ENCODE measurements around the gene WBP2NL. TPM values are rescaled to one million over a fixed set of nuclear protein-coding genes. Genes with fewer than 3 reads are reported as not detected.

WBP2NL gene
- total and polyA plus RNA-seq, 4 experiments from 2014 or later: 0.49 to 5.4 (median 2.1) TPM

- Mint-ChIP-seq H3K27ac (peak overlapping the region in 2 of 7 donors; percentile 27 to 31), H3K36me3 (peaks cover 29 to 52% of the 10 kb centered on the region in 2 donors), H3K4me1 (peaks cover 9 to 34% (median 19%) of the 10 kb centered on the region in 4 donors), H3K27me3 (no peaks in the 10 kb centered on the region), H3K9me3 (no peaks in the 10 kb centered on the region), H3K4me3 (no peak overlapping the region)
- no peaks in the 10 kb centered on the region for H3K27me3 ChIP-seq (ENCODE audit: insufficient read depth, low read length)
- H3K4me1 ChIP-seq (ENCODE audit: insufficient read depth, low read length): peaks cover 13% of the 10 kb centered on the region
- ChIA-PET POLR2A (ENCODE audit: partially characterized antibody) (interaction anchor here (1.5 kb wide), 1 partner anchor 14 kb away, joined by 3 read pairs; no protein-coding TSS in a partner anchor), CTCF (ENCODE audit: partially characterized antibody) (no interaction called here)
- no peak overlapping the region for H3K27ac ChIP-seq (ENCODE audit: low read depth, low read length)
- H3K36me3 ChIP-seq (ENCODE audit: insufficient read depth, low read length): peaks cover 20% of the 10 kb centered on the region
- no peak overlapping the region for H3K4me3 ChIP-seq (ENCODE audit: low read length in 2 of 2)
- peak in 1 of 5 donors; percentile 33 for DNase-seq
- intact Hi-C loops (cut with micrococcal nuclease): no loop called here
- no peaks in the 10 kb centered on the region for H3K9me3 ChIP-seq (ENCODE audit: control insufficient read depth in 1 of 2, low read length in 2 of 2)
These were observed 67.7 kb downstream of the WBP2NL start for GRCh38 chr22:42066126-42066761.

GRCh38 chr22:42066937-42067336 lies 68.3 kb downstream of the WBP2NL start:
- POLR2A ChIA-PET (ENCODE audit: partially characterized antibody): interaction anchor here (1.5 kb wide), 1 partner anchor 13 kb away, joined by 3 read pairs; no protein-coding TSS in a partner anchor
- H3K36me3 ChIP-seq (ENCODE audit: insufficient read depth, low read length): peaks cover 18% of the 10 kb centered on the region

GRCh38 chr22:42067671-42068251 lies 69.2 kb downstream of the WBP2NL start:
- no peaks in the 10 kb centered on the region for H3K27me3 Mint-ChIP-seq
- peak overlapping the region in 2 of 7 donors; percentile 5 to 30 for H3K27ac Mint-ChIP-seq
- peaks cover 21 to 45% of the 10 kb centered on the region in 2 donors for H3K36me3 Mint-ChIP-seq
- Histone ChIP-seq H3K27ac (ENCODE audit: low read depth, low read length) (no peak overlapping the region), H3K27me3 (ENCODE audit: insufficient read depth, low read length) (no peaks in the 10 kb centered on the region), H3K36me3 (ENCODE audit: insufficient read depth, low read length) (peaks cover 14% of the 10 kb centered on the region), H3K4me1 (ENCODE audit: insufficient read depth, low read length) (peaks cover 20% of the 10 kb centered on the region), H3K4me3 (ENCODE audit: low read length in 2 of 2) (no peak overlapping the region), H3K9me3 (ENCODE audit: control insufficient read depth in 1 of 2, low read length in 2 of 2) (no peaks in the 10 kb centered on the region)
- peaks cover 16 to 45% (median 28%) of the 10 kb centered on the region in 4 donors for H3K4me1 Mint-ChIP-seq
- H3K9me3 Mint-ChIP-seq: no peaks in the 10 kb centered on the region
- intact Hi-C loops (cut with micrococcal nuclease): no loop called here
- CTCF ChIA-PET (ENCODE audit: partially characterized antibody): no interaction called here
- peak in 1 of 5 donors; percentile 3 for DNase-seq
- H3K4me3 Mint-ChIP-seq: no peak overlapping the region
- POLR2A ChIA-PET (ENCODE audit: partially characterized antibody): interaction anchor here (1.5 to 4.3 kb wide), 2 partner anchors 12 to 23 kb away, joined by 3 to 39 read pairs; partner anchors contain the start of gene NDUFA6

More at GRCh38 chr22:42066937-42067336, 68.3 kb downstream of the WBP2NL start:
- Mint-ChIP-seq H3K27me3 (no peaks in the 10 kb centered on the region), H3K27ac (no peak overlapping the region), H3K36me3 (peaks cover 25 to 50% of the 10 kb centered on the region in 2 donors), H3K4me1 (peaks cover 14 to 40% (median 24%) of the 10 kb centered on the region in 4 donors), H3K9me3 (no peaks in the 10 kb centered on the region), H3K4me3 (no peak overlapping the region)
- Histone ChIP-seq H3K9me3 (ENCODE audit: control insufficient read depth in 1 of 2, low read length in 2 of 2) (no peaks in the 10 kb centered on the region), H3K4me1 (ENCODE audit: insufficient read depth, low read length) (peaks cover 20% of the 10 kb centered on the region), H3K4me3 (ENCODE audit: low read length in 2 of 2) (no peak overlapping the region), H3K27me3 (ENCODE audit: insufficient read depth, low read length) (no peaks in the 10 kb centered on the region), H3K27ac (ENCODE audit: low read depth, low read length) (no peak overlapping the region)
- intact Hi-C loops (cut with micrococcal nuclease): no loop called here
- DNase-seq: peak in 1 of 5 donors; percentile 30
- CTCF ChIA-PET (ENCODE audit: partially characterized antibody): no interaction called here

- Histone ChIP-seq H3K27me3 (ENCODE audit: insufficient read depth, low read length) (no peaks in the 10 kb centered on the region), H3K27ac (ENCODE audit: low read depth, low read length) (no peak overlapping the region)
- H3K27ac Mint-ChIP-seq: peak overlapping the region in 4 of 7 donors; percentile 10 to 94 (median 40)
These were observed 69.7 kb downstream of the WBP2NL start for GRCh38 chr22:42068291-42068690.

DNA sequence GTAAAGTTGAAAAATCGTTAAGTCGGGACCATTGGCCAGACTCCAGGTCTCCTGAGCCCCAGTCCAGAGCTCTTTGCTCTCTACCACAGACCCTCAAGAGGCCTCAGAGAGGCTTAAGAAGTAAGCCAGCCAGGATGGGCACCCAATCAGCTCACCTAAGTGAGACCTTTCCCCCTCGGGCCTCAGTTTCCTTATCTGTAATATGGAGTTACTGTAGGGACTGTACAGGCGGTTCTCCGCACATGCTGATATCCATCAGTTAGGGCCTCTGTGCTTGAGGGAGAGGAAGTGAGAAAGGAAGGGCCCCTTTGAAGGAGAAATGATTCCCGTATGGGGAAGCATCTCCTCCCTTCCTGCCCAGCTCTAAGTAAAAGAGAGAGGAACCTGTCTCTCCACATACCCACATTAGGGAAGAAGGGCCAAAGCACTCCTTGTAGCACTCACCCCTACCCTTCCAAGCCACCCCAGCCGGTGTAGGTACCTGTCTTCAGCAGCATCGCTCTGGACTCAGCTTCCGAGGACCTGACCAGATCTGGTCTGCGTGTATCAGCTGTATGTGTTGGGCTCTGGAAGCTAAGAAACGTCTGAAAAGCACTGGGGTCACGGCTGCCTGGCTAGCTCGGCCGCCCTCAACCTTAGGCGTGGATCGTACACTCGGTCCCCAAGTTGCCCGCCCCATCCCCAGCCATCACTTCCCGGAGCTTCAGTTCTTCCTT lies 71.4 kb downstream of the WBP2NL start:
- no peaks in the 10 kb centered on the region for H3K27me3 ChIP-seq (ENCODE audit: insufficient read depth, low read length)
- H3K9me3 Mint-ChIP-seq: no peaks in the 10 kb centered on the region
- H3K36me3 Mint-ChIP-seq: peaks cover 9 to 33% of the 10 kb centered on the region in 2 donors
- H3K27ac ChIP-seq (ENCODE audit: low read depth, low read length): peak overlapping the region; percentile 74
- H3K36me3 ChIP-seq (ENCODE audit: insufficient read depth, low read length): peaks cover 11% of the 10 kb centered on the region
- no peaks in the 10 kb centered on the region for H3K27me3 Mint-ChIP-seq
- DNase-seq: no peak
- intact Hi-C loops (cut with micrococcal nuclease): loop anchor here (1.0 to 10.0 kb wide), 5 partner anchors 9 to 545 kb away; partner anchors contain the start of genes POLDIP3, SEPTIN3, SMDT1 and SNU13
- POLR2A ChIA-PET (ENCODE audit: partially characterized antibody): interaction anchor here (0.8 to 4.3 kb wide), 11 partner anchors 9 to 374 kb away, joined by 3 to 73 read pairs (median 3); partner anchors contain the start of genes NDUFA6, SMDT1 and WBP2NL
- H3K4me1 Mint-ChIP-seq: peaks cover 18 to 56% (median 36%) of the 10 kb centered on the region in 4 donors
- CTCF ChIA-PET (ENCODE audit: partially characterized antibody): interaction anchor here (0.6 to 1.1 kb wide), 6 partner anchors 12 to 113 kb away, joined by 3 read pairs; partner anchors contain the start of gene NDUFA6
- H3K9me3 ChIP-seq (ENCODE audit: control insufficient read depth in 1 of 2, low read length in 2 of 2): no peaks in the 10 kb centered on the region
- peak overlapping the region; percentile 87 to 95 (median 94) for H3K27ac Mint-ChIP-seq
- H3K4me3 Mint-ChIP-seq: peak overlapping the region; percentile 92 to 95 (median 92)
- H3K4me1 ChIP-seq (ENCODE audit: insufficient read depth, low read length): peaks cover 33% of the 10 kb centered on the region
- H3K4me3 ChIP-seq (ENCODE audit: low read length in 2 of 2): peak overlapping the region; percentile 37 to 51

More at GRCh38 chr22:42068291-42068690, 69.7 kb downstream of the WBP2NL start:
- peaks cover 20% of the 10 kb centered on the region for H3K4me1 ChIP-seq (ENCODE audit: insufficient read depth, low read length)
- peaks cover 11% of the 10 kb centered on the region for H3K36me3 ChIP-seq (ENCODE audit: insufficient read depth, low read length)
- CTCF ChIA-PET (ENCODE audit: partially characterized antibody): no interaction called here
- Mint-ChIP-seq H3K27me3 (no peaks in the 10 kb centered on the region), H3K4me3 (no peak overlapping the region), H3K36me3 (peaks cover 18 to 41% of the 10 kb centered on the region in 2 donors), H3K4me1 (peaks cover 17 to 50% (median 30%) of the 10 kb centered on the region in 4 donors), H3K9me3 (no peaks in the 10 kb centered on the region)
- POLR2A ChIA-PET (ENCODE audit: partially characterized antibody): interaction anchor here (3.8 to 4.3 kb wide), 2 partner anchors 12 to 22 kb away, joined by 39 to 73 read pairs; partner anchors contain the start of genes NDUFA6 and SMDT1
- peak in 1 of 5 donors; percentile 7 for DNase-seq
- no peak overlapping the region for H3K4me3 ChIP-seq (ENCODE audit: low read length in 2 of 2)
- no peaks in the 10 kb centered on the region for H3K9me3 ChIP-seq (ENCODE audit: control insufficient read depth in 1 of 2, low read length in 2 of 2)
- intact Hi-C loops (cut with micrococcal nuclease): no loop called here

DNA sequence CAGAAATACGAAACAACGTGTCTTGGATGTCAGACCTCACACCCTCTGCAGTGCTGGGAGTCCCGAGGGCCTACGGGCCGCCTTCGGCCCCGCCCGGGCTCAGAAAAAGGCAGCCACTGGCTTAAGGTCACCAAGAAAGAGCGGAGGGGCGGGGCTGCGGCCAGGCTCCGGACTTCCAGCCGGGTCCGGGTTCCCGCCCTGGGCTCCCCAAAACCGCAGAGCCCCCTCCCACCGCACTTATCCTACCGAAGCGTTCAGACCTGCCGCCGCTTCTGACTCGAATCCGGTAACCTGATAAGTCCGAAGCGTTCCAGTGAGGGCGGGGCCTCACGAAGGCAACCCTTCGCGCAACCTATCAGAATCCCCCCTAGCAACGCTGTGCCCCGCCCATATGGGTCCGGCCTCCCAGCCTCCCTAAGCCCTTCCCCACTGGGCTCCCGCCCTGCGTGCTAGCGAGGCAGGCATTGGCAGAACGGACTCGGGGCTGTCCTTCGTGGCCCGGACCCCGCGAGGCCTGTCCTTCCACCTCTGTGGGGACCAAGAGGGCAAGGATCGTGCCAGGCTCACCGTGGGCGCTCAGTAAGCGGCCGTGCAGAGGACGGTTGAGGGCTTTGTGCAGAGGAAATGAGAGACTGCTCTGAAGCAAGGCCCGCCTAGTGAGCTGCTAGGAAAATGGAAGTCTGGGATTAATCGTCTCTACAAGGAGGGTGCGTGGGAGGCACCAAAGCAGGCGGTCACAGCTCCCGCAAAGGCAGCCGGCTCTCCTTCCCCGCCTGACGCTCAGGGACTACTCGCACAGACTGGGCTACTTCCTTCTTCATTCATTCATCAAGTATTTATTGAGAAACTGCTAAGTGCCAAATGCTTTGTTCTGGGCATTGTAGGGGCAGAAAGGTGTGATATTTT lies 72.2 kb downstream of the WBP2NL start, which contains the start of gene NAGA:
TSS of gene NAGA (minus strand) at position 296 of the 906 bp plus-strand sequence. CDS start 515 bp downstream, outside the sequence.
- H3K4me3 ChIP-seq (ENCODE audit: low read length in 2 of 2): peak within 1 kb of the TSS; percentile 37 to 51
- CTCF ChIA-PET (ENCODE audit: partially characterized antibody): interaction anchor here (0.6 to 1.1 kb wide), 3 partner anchors 20 to 109 kb away, joined by 3 read pairs; partner anchors contain the start of gene NDUFA6
- peaks cover 5% of the 10 kb centered on the region for H3K36me3 ChIP-seq (ENCODE audit: insufficient read depth, low read length)
- intact Hi-C loops (cut with micrococcal nuclease): loop anchor here (1.0 to 10.0 kb wide), 5 partner anchors 9 to 544 kb away; partner anchors contain the start of genes POLDIP3, SEPTIN3, SMDT1 and SNU13
- H3K4me1 Mint-ChIP-seq: peaks cover 20 to 59% (median 39%) of the 10 kb centered on the region in 4 donors
- no peaks in the 10 kb centered on the region for H3K9me3 ChIP-seq (ENCODE audit: control insufficient read depth in 1 of 2, low read length in 2 of 2)
- H3K27ac Mint-ChIP-seq: peak within 1 kb of the TSS; percentile 93 to 97 (median 94)
- peak; percentile 89 to 95 (median 90) for DNase-seq
- H3K4me3 Mint-ChIP-seq: peak within 1 kb of the TSS; percentile 92 to 95 (median 92)
- peaks cover 40% of the 10 kb centered on the region for H3K4me1 ChIP-seq (ENCODE audit: insufficient read depth, low read length)
- H3K27ac ChIP-seq (ENCODE audit: low read depth, low read length): peak within 1 kb of the TSS; percentile 74
- no peaks in the 10 kb centered on the region for H3K27me3 Mint-ChIP-seq
- H3K36me3 Mint-ChIP-seq: peaks cover 4 to 24% of the 10 kb centered on the region in 2 donors
- H3K27me3 ChIP-seq (ENCODE audit: insufficient read depth, low read length): no peaks in the 10 kb centered on the region
- POLR2A ChIA-PET (ENCODE audit: partially characterized antibody): interaction anchor here (0.9 to 4.3 kb wide), 8 partner anchors 9 to 373 kb away, joined by 3 to 73 read pairs (median 5); partner anchors contain the start of genes NDUFA6, SMDT1 and WBP2NL
- H3K9me3 Mint-ChIP-seq: no peaks in the 10 kb centered on the region
